A549 (cell line): ENCODE data around the gene MAVS.

Source experiments
- CHD2 ChIP-seq: fragments of 150-350 bp; IDR thresholded peaks from 2 replicates; pipeline ENCODE4 v1.6.1; 2014; ENCODE audit warnings: low read length; ENCODE audit not compliant: partially characterized antibody
- CTCF ChIP-seq: fragments of >200 bp; sonication (Bioruptor Twin); formaldehyde crosslinking; IDR thresholded peaks from 3 replicates; pipeline ENCODE4 v1.5.1; 2016
- EP300 ChIP-seq, 2 experiments: fragments of >200 bp; sonication (Bioruptor Twin); formaldehyde crosslinking; IDR thresholded peaks; 2 replicates in 1 of 2; 3 replicates in 1 of 2; pipeline ENCODE4 v1.6.1; 2016 to 2017
- ESRRA ChIP-seq: fragments of 150-350 bp; IDR thresholded peaks from 2 replicates; pipeline ENCODE4 v1.6.1; 2014; ENCODE audit warnings: mild to moderate bottlenecking, low read length, borderline replicate concordance
- HDAC2 ChIP-seq: fragments of 200-600 bp; sonication (generic); IDR thresholded peaks from 2 replicates; pipeline ENCODE4 v1.6.1; 2016
- JUN ChIP-seq, 2 experiments: fragments of >200 bp; sonication (Bioruptor Twin); formaldehyde crosslinking; IDR thresholded peaks; 2 replicates in 1 of 2; 3 replicates in 1 of 2; pipeline ENCODE4 v1.6.1; 2016 to 2017
- MYC ChIP-seq: IDR thresholded peaks from 2 replicates; pipeline ENCODE4 v1.6.1; 2012; ENCODE audit warnings: mild to moderate bottlenecking, inconsistent platforms, low read length, improper control_type of control experiment, borderline replicate concordance
- NFE2L2 ChIP-seq: fragments of 150-350 bp; conservative IDR thresholded peaks from 2 replicates; pipeline ENCODE4 v1.6.1; 2014; ENCODE audit warnings: low read length
- POLR2A ChIP-seq: IDR thresholded peaks from 2 replicates; pipeline ENCODE4 v1.6.1; 2012; ENCODE audit warnings: mild to moderate bottlenecking, low read length
- POLR2AphosphoS2 ChIP-seq: conservative IDR thresholded peaks from 2 replicates; pipeline ENCODE4 v1.6.1; 2012; ENCODE audit warnings: low read length, improper control_type of control experiment, inconsistent platforms
- RAD21 ChIP-seq, 2 experiments: fragments of >200 bp in 1 of 2; sonication (Bioruptor Twin) in 1 of 2; formaldehyde crosslinking in 1 of 2; IDR thresholded peaks in 1 of 2; conservative IDR thresholded peaks in 1 of 2; 2 replicates in 1 of 2; 3 replicates in 1 of 2; pipeline ENCODE4 v1.6.1; 2012 to 2018; ENCODE audit warnings: inconsistent platforms in 1 of 2
- REST ChIP-seq: fragments of 200-600 bp; sonication (generic); IDR thresholded peaks from 2 replicates; pipeline ENCODE4 v1.6.1; 2016; ENCODE audit warnings: antibody characterized with exemption, mild to moderate bottlenecking, moderate library complexity
- SMC3 ChIP-seq: fragments of >200 bp; sonication (Bioruptor Twin); formaldehyde crosslinking; IDR thresholded peaks from 3 replicates; pipeline ENCODE4 v1.6.1; 2018; ENCODE audit warnings: inconsistent platforms
- TF ChIP-seq, protein P1 (sequence below): IDR thresholded peaks from 2 replicates; pipeline ENCODE4 v1.6.1; 2012

DNA sequence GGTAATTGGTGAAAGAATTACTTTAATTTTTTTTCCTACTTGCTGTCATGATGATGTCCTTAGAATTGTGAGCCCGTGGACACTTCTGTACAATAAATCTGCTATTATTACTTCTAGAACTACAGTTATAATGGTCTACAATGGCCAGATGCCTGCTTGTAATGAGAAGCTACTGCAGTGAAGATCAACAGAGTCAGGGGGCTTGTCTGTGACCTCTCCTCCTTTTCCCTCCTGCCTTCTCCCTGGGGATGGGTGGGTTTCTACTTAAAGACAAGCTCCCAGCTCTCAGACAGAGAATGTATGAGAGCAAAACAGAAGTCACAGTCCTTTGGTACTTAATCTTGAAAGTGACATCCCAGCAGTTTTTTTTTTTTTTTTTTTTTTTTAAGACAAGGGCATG is 29.4 kb downstream of the MAVS start:
- TF ChIP-seq, protein P1, sequence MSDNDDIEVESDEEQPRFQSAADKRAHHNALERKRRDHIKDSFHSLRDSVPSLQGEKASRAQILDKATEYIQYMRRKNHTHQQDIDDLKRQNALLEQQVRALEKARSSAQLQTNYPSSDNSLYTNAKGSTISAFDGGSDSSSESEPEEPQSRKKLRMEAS, result no peak
- TF ChIP-seq MYC, result no peak
- no peak for TF ChIP-seq CHD2
- TF ChIP-seq CTCF, result no peak
- TF ChIP-seq POLR2A, result no peak
- TF ChIP-seq REST, result no peak
- TF ChIP-seq HDAC2, result no peak
- no peak for TF ChIP-seq EP300 (IDR thresholded peaks at IDR 0.05)
- TF ChIP-seq JUN (IDR thresholded peaks at IDR 0.05), result no peak
- no peak for TF ChIP-seq NFE2L2
- TF ChIP-seq ESRRA, result no peak
- TF ChIP-seq POLR2AphosphoS2, result no peak
- no peak for TF ChIP-seq SMC3
- no peak for TF ChIP-seq RAD21 (conservative IDR thresholded peaks at IDR 0.05 in 1 of 2, IDR thresholded peaks at IDR 0.05 in 1 of 2)
